ENCODE data around the gene PLA2G12B. TPM values are rescaled to one million over a fixed set of nuclear protein-coding genes. Genes with fewer than 3 reads are reported as not detected.
A peak's percentile ranks its signal among the peaks of the same experiment; 100 is the strongest.

The PLA2G12B gene
- total and polyA plus RNA-seq, 2 of the 8 experiments (the other 6 are each of a cell fraction or from before 2014, with no cell fraction given) = not detected

DNA sequence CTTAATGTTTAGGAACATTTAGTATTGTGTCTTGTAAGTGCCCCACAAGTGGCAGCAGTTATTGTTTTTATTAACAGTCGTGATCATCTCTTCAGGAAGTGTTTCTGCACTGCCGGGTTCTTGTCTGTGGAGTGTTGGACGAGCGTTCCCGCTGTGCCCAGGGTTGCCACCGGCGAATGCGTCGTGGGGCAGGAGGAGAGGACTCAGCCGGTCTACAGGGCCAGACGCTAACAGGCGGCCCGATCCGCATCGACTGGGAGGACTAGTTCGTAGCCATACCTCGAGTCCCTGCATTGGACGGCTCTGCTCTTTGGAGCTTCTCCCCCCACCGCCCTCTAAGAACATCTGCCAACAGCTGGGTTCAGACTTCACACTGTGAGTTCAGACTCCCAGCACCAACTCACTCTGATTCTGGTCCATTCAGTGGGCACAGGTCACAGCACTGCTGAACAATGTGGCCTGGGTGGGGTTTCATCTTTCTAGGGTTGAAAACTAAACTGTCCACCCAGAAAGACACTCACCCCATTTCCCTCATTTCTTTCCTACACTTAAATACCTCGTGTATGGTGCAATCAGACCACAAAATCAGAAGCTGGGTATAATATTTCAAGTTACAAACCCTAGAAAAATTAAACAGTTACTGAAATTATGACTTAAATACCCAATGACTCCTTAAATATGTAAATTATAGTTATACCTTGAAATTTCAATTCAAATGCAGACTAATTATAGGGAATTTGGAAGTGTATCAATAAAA, 22.2 kb downstream of the PLA2G12B start:
- DNase-seq (ENCODE audit: low read depth in 1 of 2, low spot score in 2 of 2) (no peak), FAIRE-seq (no peak)
- Histone ChIP-seq H2BK120ac (replicated peaks; ENCODE audit: low read depth, low read length) (no peak overlapping the region), H2BK12ac (ENCODE audit: low read depth, low read length) (peak overlapping the region; percentile 35; the same call in 1 of the 2 replicates), H3K27ac (ENCODE audit: low read depth, low read length) (no peak overlapping the region), H2AFZ (ENCODE audit: low read length) (peak overlapping the region; percentile 77), H3K18ac (ENCODE audit: extremely low read depth, low read length) (no peak overlapping the region), H3K9ac (replicated peaks in 1 of 4; ENCODE audit: extremely low read depth in 1 of 4, low read depth in 3 of 4, low read length in 3 of 4) (no peak overlapping the region), H3K4ac (replicated peaks; ENCODE audit: insufficient read length, low read depth, low read length) (no peak overlapping the region), H2BK15ac (ENCODE audit: low read length) (no peak overlapping the region), H4K8ac (ENCODE audit: extremely low read depth, insufficient read depth, low read length) (0 out of 2 replicates have a peak overlapping the region, but pooled peaks have one; percentile 14), H3K9me3 (ENCODE audit: insufficient read depth in 2 of 2, low read depth in 1 of 2, low read length in 1 of 2) (no peaks in the 10 kb centered on the region), H3K27me3 (replicated peaks in 1 of 4; ENCODE audit: control insufficient read depth in 3 of 4, extremely low read depth in 1 of 4, insufficient read depth in 3 of 4, low read length in 3 of 4) (no peaks in the 10 kb centered on the region), H2BK20ac (ENCODE audit: low read length) (no peak overlapping the region), H2AK5ac (ENCODE audit: low read depth, low read length) (no peak overlapping the region), H3K4me1 (replicated peaks in 1 of 4; ENCODE audit: control insufficient read depth in 3 of 4, insufficient read depth in 4 of 4, low read length in 3 of 4) (no peaks in the 10 kb centered on the region), H3K79me2 (ENCODE audit: control insufficient read depth in 1 of 2, insufficient read depth in 2 of 2, low read length in 2 of 2) (no peaks in the 10 kb centered on the region), H2BK5ac (ENCODE audit: low read depth, low read length) (no peak overlapping the region), H4K91ac (replicated peaks; ENCODE audit: insufficient read length, low read length) (no peak overlapping the region), H3K79me1 (ENCODE audit: low read depth, low read length) (no peaks in the 10 kb centered on the region), H3K36me3 (ENCODE audit: control insufficient read depth in 2 of 4, insufficient read depth in 4 of 4, low read length in 3 of 4) (no peaks in the 10 kb centered on the region), H4K20me1 (replicated peaks in 1 of 2; ENCODE audit: control insufficient read depth in 1 of 2, insufficient read depth in 2 of 2, low read length in 2 of 2) (no peaks in the 10 kb centered on the region), H3K4me2 (ENCODE audit: insufficient read depth in 1 of 2, low read depth in 2 of 2, low read length in 2 of 2) (no peak overlapping the region), H3K4me3 (ENCODE audit: extremely low read depth in 1 of 4, insufficient read depth in 2 of 4, low read depth in 3 of 4, low read length in 4 of 4) (no peak overlapping the region), H3K23ac (ENCODE audit: insufficient read length) (no peak overlapping the region), H3K14ac (ENCODE audit: insufficient read length) (no peak overlapping the region), H4K5ac (ENCODE audit: insufficient read length, low read depth, low read length) (no peak overlapping the region), H3K23me2 (ENCODE audit: low read depth, low read length) (no peaks in the 10 kb centered on the region), H3K56ac (replicated peaks; ENCODE audit: insufficient read length, low read depth, low read length) (no peak overlapping the region)
- TF ChIP-seq RBBP5 (IDR thresholded peaks at IDR 0.05; ENCODE audit: borderline replicate concordance, low read depth, low read length) = no peak
- TF ChIP-seq MAFK (IDR thresholded peaks at IDR 0.05; ENCODE audit: low read depth, low read length) = no peak
- TF ChIP-seq ASH2L (IDR thresholded peaks at IDR 0.05; ENCODE audit: low read length) = no peak
- TF ChIP-seq GABPA (IDR thresholded peaks at IDR 0.05; ENCODE audit: borderline replicate concordance, insufficient read depth, low read length) = no peak
- no peak for TF ChIP-seq KDM1A (IDR thresholded peaks at IDR 0.05; ENCODE audit: borderline replicate concordance, low read length)
- no peak for TF ChIP-seq TCF12 (IDR thresholded peaks at IDR 0.05; ENCODE audit: low read depth, low read length)
- TF ChIP-seq SIRT6 (IDR thresholded peaks at IDR 0.05; ENCODE audit: low read length) = no peak
- TF ChIP-seq POLR2A (IDR thresholded peaks at IDR 0.05; ENCODE audit: control extremely low read depth in 1 of 2, low read depth in 2 of 2, low read length in 2 of 2) = no peak
- no peak for TF ChIP-seq SRF (IDR thresholded peaks at IDR 0.05; ENCODE audit: low read depth, low read length)
- no peak for TF ChIP-seq CHD1 (IDR thresholded peaks at IDR 0.05; ENCODE audit: low read depth, low read length)
- TF ChIP-seq RAD21 (IDR thresholded peaks at IDR 0.05 in 1 of 2, conservative IDR thresholded peaks at IDR 0.05 in 1 of 2; ENCODE audit: low read depth in 2 of 2, low read length in 2 of 2) = no peak
- ChIA-PET CTCF (ENCODE audit: partially characterized antibody) (interaction anchor here (1.0 to 1.3 kb wide), 2 partner anchors 12 to 132 kb away, joined by 3 read pairs; no protein-coding TSS in a partner anchor), POLR2A (ENCODE audit: partially characterized antibody) (interaction anchor here (0.9 kb wide), 1 partner anchor 22 kb away, joined by 3 read pairs; the partner anchor contains the start of gene PLA2G12B)
- 93% methylated on average over 20 of the region's 20 CpGs; no CpG with 5 or more reads in 1 of the 2 experiments for WGBS, 2 experiments (ENCODE audit: extremely low coverage in 1 of 2, insufficient coverage in 1 of 2, insufficient read length in 1 of 2, insufficient replicate concordance in 2 of 2, low coverage in 1 of 2, low lambda C conversion rate in 2 of 2, missing lambda C conversion rate in 1 of 2)

All from H1 (cell line).